Nucleus accumbens (tissue), 56 donors: ENCODE results near the gene RMDN3.
A peak's percentile ranks its signal among the peaks of the same experiment; 100 is the strongest.

Source experiments
- DNase-seq, 56 donors: peaks; one replicate each; lab custom pipeline; 2025; lab: John Stamatoyannopoulos, UW

The RMDN3 gene, protein sequence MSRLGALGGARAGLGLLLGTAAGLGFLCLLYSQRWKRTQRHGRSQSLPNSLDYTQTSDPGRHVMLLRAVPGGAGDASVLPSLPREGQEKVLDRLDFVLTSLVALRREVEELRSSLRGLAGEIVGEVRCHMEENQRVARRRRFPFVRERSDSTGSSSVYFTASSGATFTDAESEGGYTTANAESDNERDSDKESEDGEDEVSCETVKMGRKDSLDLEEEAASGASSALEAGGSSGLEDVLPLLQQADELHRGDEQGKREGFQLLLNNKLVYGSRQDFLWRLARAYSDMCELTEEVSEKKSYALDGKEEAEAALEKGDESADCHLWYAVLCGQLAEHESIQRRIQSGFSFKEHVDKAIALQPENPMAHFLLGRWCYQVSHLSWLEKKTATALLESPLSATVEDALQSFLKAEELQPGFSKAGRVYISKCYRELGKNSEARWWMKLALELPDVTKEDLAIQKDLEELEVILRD

GRCh38 chr15:40754883-40755811 lies at the start of gene RMDN3:
TSS of gene RMDN3 (minus strand) at chr15:40755254. CDS start at chr15:40754783, 471 bp downstream.
- peak; percentile 28 to 95 (median 84) for DNase-seq

DNA sequence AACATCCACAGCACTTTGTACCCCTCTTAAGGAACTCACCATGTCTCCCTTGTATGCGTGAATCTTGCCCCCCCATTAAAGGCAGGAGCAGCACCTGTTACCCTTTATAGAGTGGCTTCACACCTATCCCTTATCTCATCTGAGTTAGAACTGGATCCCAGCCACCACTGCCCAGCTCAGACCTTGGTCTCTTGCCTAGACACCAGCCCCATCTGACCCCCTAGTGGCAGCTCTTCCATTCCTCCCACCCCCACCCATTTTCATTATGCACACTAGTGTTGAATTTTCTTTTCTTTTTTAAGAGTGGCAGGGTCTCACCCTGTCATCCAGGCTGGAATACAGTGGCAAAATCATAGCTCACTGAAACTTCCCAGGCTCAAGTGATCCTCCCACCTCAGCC lies 48.6 kb upstream of the RMDN3 start:
- no peak for DNase-seq

GRCh38 chr15:40803076-40803475 lies 48.0 kb upstream of the RMDN3 start:
- DNase-seq, result no peak

DNA sequence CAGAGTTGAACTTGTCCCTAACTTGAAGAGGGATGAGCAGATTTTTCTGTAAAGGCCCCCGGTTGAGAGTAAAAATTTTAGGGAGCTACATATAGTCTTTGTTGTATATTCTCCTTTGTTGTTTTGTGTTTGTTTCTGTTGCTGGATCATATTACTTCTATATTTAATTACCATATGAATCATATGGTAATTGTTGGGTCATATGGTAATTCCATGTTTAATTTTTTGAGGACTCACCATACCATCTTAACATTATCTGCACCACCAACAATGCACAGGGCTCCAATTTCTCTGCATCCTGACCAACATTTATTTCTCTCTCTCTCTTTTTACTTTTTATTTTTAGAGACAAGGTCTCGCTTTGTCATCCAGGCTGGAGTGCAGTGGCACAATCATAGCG lies 44.5 kb upstream of the RMDN3 start:
- no peak for DNase-seq

DNA sequence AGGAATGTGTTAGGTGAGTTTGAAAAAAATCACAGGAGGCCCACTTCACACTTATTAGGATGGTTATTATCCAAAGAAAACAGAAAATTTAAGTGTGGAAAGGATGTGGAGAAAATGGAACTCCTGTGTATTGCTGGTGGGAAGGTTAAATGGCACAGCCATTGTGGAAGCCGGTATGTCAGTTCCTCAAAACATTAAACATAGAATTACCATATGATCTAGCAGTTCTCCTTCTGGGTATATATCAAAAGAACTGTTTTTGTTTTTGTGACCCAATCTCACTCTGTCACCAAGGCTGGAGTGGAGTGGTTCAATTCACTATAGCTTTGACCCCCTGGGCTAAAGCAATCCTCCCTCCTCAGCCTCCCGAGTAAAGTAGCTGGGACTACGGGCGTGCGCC lies 41.5 kb upstream of the RMDN3 start:
- DNase-seq, result no peak

DNA sequence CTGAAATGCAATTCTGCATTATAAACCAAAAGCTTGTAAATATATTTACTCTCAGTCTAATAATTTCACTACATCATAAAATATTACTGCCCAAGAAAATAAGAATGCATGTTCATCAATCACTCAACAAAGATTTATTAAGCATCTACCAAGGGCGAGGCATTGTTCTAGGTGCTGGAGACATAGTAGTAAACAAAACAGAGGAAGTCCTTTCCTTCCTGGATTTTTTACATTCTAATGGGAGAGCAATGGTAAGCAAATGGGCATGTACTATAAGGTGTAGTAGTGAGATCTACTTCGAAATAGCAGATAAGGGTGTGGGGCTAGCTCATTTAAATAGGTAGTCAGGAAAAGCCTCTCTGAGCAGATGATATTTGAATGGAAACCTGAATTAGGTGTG lies 41.0 kb upstream of the RMDN3 start:
- DNase-seq, result no peak

- DNase-seq, result peak in 1 of 56 donors; percentile 47
These were observed 38.3 kb upstream of the RMDN3 start for GRCh38 chr15:40793216-40793989.

DNA sequence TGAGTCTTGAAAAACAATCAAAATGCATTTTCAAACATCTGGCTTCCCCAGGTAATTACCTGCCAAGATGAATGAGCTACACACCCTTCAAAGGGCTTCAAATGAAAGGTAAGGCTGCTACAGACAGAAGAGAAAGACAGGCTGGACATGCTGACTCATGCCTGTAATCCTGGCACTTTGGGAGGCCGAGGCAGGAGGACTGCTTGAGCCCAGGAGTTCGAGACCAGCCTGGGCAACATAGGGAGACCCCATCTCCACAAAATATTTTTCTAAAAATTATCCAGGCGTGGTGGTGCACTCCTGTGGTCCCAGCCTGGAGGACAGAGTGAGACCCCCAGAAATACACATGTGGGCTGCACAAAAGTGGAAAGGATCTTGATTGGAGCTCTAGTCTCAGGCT lies 37.3 kb upstream of the RMDN3 start:
- DNase-seq, result no peak

- no peak for DNase-seq
These were observed 35.7 kb upstream of the RMDN3 start for GRCh38 chr15:40790718-40791117.

- DNase-seq, result no peak
These were observed 34.9 kb upstream of the RMDN3 start for GRCh38 chr15:40789999-40790398.

DNA sequence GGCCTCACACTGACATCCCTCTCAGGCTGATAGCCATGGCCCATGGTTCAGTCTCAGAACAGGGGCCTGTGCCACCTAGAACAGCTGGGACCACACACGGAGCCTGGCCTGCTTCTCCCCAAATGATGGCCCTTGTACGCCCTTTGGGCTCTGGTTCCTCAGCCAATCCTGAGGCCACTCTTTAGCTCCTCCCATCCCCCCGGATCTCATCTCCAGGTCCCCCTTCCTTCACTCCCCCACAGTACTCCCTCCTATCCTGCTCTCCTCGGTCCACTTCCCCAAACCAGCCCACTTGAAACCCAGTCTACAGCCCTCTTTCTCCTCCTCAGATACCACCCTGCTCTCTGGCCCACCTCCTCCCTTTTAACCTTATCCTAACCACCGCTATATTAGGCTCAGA lies 34.1 kb upstream of the RMDN3 start:
- DNase-seq, result no peak

DNA sequence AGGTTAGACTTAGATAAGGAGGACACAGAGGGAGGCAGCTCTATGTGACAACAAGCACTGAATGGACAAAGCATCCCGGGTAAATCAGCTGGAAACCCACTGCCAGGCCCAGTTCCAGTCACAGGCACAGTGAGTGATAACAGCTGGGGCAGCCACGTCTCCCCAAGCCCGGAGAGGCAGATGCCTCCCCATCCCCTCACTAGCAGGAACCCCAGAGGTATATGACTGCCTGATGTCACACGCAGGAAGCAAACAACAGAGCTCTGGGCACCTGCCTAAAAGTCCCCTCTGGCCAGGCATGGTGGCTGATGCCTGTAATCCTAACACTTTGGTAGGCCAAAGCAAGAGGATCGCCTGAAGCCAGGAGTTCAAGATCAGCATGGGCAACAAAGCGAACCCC lies 32.9 kb upstream of the RMDN3 start:
- no peak for DNase-seq

- DNase-seq, result no peak
These were observed 32.3 kb upstream of the RMDN3 start for GRCh38 chr15:40787344-40787841.

GRCh38 chr15:40785814-40786213 lies 30.8 kb upstream of the RMDN3 start:
- DNase-seq, result no peak

DNA sequence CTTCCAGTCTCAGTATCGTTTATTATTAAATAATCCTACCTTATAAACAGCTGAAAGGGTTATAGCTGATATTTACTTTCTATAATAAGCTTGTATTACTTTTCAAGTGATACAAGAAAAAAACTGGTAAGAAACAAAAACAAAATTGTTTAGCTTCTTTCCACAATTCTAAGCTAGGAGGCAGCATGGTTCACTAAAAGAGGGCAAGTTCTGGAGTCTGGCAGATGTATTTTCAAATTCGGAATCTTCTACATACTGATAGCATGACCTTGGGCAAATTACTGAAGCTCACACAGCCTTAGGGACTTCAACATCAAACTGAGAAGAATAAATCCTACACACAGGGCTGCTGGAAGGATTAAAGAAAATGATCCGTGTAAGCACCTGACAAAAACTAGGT lies 30.1 kb upstream of the RMDN3 start:
- no peak for DNase-seq

DNA sequence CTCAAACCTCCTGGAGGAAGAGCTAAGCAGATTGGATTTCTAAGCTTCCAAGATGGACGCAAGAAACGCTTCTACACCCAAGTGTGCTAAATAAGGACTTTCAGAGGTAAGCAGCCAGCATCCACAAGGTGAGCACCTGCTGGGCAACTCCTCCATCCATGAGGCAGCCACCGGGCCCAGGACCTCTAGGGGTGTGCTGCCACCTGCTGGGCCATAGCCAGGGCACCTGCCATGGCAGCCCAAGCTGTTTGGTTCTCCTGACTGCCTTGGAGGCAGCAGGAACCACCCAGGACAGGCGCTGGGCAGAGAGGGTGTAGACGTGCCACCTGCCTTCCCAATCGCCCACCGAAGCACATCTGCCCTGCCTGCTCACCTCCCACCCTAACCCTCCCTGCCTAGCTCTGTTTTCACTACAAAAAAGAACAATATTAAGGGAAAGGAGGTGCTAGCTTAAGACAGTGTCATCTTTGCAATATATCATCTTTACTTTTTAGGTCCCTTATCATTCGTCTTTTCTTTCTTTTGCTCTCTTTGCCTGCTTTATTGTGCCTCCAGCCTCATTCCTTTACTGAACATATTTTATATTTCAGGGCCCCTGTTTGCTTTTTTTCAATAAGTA lies 27.7 kb upstream of the RMDN3 start:
- peak in 15 of 56 donors; percentile 5 to 50 (median 12) for DNase-seq

DNA sequence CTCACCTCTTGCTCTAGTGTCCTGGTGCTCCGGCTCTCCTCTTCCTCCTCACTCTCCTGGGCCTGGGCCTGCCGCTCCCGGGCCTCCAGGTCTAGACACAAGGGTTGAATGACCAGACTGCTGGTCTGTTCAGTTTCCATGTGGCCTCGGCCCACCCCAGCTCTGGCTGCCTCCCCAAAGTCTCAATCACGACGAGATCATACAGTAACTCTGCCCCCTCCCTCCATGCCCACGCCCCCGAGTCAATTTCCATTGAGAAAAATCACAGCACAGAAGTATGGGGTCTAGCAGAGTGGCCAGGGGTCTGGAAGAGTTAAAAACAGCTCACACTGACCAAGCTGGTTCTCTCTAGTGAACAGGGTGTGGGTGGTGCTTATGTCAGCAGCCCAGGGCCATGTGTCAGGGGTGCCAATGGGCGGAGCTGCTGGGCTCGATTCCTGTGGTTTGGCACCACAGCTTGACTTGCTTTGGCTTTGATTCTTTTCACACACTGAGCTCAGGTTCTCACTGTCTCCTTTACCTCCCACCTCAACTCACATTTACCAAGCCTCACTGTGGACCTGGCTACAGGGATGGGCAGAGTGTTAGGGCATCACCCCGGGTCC lies 21.6 kb upstream of the RMDN3 start:
- DNase-seq, result no peak

DNA sequence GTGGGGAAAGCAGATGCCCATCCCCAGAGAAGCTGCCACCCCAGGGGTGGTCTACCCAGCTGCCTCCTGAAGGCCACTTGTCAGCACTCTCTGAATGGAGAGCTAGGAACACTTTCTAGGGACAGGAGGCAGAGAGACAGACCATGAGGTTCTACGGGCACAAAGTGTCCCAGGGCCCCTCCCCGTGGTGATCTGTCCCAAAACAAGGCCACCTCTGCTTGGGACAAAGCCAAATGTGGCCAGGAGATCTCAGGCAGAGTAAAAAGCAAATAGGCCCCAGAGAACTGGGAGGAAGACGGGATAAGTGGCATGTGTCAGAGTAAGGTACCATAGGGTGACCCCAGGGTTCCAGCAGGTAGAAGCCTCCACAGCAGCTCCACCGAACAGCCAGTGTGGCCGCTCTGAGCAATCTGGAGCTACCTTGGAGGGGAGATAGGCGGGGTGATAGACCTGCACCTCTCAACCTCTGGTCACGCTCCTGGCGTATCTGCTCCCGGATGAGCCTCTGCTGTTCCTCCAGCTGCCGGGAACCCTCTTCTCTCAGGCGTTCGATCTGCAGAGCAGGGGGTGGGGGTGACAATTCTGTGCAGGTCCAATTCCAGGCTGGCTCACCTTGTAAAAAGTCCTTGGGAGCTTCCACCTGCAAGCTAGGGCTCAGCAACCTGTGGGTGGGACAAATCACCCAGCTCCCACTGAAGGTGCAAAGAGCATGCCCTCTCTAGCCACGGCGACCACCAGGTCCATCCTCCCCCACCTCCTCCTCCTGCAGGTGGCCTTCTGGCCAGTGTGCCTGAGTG lies 20.9 kb upstream of the RMDN3 start:
- DNase-seq, result no peak

DNA sequence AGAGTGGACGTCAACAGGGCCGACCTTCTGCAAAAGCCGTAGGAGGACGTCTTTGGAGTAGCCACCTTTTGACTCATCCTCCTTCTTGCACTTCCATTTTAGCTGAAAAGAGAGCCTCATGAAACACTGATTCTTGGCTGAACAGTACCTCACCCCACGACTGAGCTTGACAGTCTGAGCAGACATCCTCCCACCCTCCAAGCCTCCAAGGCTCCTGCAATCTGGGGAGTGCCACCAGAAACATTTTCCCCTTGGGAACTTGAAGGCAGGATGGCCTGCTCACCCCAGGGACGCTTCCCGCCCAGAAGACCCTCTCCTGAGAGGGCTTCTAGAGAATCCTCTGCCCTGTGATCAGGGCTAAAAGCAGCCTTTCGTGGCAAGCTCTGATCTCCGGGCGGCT lies 20.0 kb upstream of the RMDN3 start:
- peak in 9 of 56 donors; percentile 5 to 41 (median 20) for DNase-seq
